OCI-LY7 (cell line): ENCODE data around the gene ATG4C.

Source experiments
- EZH2phosphoT487 ChIP-seq: fragments of 200-600 bp; sonication (generic); IDR thresholded peaks from 2 replicates; pipeline ENCODE4 v1.6.1; 2018; ENCODE audit warnings: low read depth, borderline replicate concordance, mild to moderate bottlenecking, mixed run types, antibody characterized with exemption, low read length, moderate library complexity, mixed read lengths
- TF ChIP-seq, protein P1 (sequence below): fragments of 200-600 bp; sonication (generic); conservative IDR thresholded peaks from 2 replicates; pipeline ENCODE4 v1.5.1; 2014; ENCODE audit warnings: mild to moderate bottlenecking, antibody characterized with exemption, low read length, moderate library complexity, mixed read lengths

DNA sequence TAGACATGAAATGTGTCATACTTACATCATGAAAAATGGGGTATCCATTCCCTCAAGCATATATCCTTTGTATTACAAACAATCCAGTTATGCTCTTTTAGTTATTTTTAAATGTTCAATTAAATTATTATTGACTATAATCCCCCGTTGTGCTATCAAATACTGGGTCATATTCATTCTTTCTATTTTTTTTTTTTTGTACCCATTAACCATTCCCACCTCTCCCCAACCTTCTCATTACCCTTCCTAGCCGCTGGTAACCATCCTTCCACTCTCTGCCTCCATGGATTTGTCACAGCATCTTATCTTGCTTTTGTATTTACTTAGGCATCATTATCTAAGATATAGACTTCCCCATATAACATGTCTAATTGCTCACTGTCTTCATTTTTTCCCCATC lies 15.8 kb downstream of the ATG4C start:
- TF ChIP-seq, protein P1, sequence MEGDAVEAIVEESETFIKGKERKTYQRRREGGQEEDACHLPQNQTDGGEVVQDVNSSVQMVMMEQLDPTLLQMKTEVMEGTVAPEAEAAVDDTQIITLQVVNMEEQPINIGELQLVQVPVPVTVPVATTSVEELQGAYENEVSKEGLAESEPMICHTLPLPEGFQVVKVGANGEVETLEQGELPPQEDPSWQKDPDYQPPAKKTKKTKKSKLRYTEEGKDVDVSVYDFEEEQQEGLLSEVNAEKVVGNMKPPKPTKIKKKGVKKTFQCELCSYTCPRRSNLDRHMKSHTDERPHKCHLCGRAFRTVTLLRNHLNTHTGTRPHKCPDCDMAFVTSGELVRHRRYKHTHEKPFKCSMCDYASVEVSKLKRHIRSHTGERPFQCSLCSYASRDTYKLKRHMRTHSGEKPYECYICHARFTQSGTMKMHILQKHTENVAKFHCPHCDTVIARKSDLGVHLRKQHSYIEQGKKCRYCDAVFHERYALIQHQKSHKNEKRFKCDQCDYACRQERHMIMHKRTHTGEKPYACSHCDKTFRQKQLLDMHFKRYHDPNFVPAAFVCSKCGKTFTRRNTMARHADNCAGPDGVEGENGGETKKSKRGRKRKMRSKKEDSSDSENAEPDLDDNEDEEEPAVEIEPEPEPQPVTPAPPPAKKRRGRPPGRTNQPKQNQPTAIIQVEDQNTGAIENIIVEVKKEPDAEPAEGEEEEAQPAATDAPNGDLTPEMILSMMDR = no peak
- TF ChIP-seq EZH2phosphoT487 = no peak
